Measurements from ENCODE around the gene CDS1.

DNA sequence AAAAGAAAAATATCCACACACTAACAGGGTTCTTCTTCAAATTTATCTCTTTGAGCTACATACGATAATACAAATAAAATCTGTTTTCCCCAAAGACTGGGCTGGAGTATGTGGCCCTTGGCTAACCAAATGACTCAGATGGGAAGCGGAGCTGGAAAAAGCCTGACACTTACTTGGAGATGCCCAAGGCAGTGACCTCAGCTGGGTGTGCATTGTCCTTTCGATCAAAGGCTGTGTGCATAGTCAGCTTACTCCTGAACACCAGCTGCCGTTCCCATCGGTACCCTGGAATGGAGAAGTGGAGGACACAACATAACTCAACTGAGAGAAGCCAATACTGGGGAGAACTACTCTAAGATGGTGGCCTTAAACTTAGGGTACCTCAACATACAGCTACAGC, 95.1 kb downstream of the CDS1 start:
- TF ChIP-seq, protein P1, sequence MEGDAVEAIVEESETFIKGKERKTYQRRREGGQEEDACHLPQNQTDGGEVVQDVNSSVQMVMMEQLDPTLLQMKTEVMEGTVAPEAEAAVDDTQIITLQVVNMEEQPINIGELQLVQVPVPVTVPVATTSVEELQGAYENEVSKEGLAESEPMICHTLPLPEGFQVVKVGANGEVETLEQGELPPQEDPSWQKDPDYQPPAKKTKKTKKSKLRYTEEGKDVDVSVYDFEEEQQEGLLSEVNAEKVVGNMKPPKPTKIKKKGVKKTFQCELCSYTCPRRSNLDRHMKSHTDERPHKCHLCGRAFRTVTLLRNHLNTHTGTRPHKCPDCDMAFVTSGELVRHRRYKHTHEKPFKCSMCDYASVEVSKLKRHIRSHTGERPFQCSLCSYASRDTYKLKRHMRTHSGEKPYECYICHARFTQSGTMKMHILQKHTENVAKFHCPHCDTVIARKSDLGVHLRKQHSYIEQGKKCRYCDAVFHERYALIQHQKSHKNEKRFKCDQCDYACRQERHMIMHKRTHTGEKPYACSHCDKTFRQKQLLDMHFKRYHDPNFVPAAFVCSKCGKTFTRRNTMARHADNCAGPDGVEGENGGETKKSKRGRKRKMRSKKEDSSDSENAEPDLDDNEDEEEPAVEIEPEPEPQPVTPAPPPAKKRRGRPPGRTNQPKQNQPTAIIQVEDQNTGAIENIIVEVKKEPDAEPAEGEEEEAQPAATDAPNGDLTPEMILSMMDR (conservative IDR thresholded peaks at IDR 0.05; ENCODE audit: low read depth in 2 of 2): no peak
- TF ChIP-seq POLR2AphosphoS5 (IDR thresholded peaks at IDR 0.05; ENCODE audit: low read depth) (no peak), EZH2phosphoT487 (IDR thresholded peaks at IDR 0.05; ENCODE audit: unreplicated experiment) (no peak), EZH2 (IDR thresholded peaks at IDR 0.05; ENCODE audit: low read depth, unreplicated experiment) (no peak), JUNB (IDR thresholded peaks at IDR 0.05; ENCODE audit: unreplicated experiment) (no peak)
- TF ChIP-seq, protein P2, sequence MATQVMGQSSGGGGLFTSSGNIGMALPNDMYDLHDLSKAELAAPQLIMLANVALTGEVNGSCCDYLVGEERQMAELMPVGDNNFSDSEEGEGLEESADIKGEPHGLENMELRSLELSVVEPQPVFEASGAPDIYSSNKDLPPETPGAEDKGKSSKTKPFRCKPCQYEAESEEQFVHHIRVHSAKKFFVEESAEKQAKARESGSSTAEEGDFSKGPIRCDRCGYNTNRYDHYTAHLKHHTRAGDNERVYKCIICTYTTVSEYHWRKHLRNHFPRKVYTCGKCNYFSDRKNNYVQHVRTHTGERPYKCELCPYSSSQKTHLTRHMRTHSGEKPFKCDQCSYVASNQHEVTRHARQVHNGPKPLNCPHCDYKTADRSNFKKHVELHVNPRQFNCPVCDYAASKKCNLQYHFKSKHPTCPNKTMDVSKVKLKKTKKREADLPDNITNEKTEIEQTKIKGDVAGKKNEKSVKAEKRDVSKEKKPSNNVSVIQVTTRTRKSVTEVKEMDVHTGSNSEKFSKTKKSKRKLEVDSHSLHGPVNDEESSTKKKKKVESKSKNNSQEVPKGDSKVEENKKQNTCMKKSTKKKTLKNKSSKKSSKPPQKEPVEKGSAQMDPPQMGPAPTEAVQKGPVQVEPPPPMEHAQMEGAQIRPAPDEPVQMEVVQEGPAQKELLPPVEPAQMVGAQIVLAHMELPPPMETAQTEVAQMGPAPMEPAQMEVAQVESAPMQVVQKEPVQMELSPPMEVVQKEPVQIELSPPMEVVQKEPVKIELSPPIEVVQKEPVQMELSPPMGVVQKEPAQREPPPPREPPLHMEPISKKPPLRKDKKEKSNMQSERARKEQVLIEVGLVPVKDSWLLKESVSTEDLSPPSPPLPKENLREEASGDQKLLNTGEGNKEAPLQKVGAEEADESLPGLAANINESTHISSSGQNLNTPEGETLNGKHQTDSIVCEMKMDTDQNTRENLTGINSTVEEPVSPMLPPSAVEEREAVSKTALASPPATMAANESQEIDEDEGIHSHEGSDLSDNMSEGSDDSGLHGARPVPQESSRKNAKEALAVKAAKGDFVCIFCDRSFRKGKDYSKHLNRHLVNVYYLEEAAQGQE (IDR thresholded peaks at IDR 0.05; ENCODE audit: unreplicated experiment): no peak
